Stimulated activated CD4-positive, alpha-beta T cell treated with anti-CD3 and anti-CD28 coated beads, TNF-alpha, amount 100 ng/mL, for 48 hours (primary cell): Measurements from ENCODE around the gene C1orf94.

ENCODE experiments used
- DNase-seq, 3 donors: peaks; one replicate each; pipeline ENCODE4 v3.0.0-alpha.2; 2020; ENCODE audit warnings: low read depth in 3 of 3

C1orf94 gene, protein sequence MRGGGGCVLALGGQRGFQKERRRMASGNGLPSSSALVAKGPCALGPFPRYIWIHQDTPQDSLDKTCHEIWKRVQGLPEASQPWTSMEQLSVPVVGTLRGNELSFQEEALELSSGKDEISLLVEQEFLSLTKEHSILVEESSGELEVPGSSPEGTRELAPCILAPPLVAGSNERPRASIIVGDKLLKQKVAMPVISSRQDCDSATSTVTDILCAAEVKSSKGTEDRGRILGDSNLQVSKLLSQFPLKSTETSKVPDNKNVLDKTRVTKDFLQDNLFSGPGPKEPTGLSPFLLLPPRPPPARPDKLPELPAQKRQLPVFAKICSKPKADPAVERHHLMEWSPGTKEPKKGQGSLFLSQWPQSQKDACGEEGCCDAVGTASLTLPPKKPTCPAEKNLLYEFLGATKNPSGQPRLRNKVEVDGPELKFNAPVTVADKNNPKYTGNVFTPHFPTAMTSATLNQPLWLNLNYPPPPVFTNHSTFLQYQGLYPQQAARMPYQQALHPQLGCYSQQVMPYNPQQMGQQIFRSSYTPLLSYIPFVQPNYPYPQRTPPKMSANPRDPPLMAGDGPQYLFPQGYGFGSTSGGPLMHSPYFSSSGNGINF

DNA sequence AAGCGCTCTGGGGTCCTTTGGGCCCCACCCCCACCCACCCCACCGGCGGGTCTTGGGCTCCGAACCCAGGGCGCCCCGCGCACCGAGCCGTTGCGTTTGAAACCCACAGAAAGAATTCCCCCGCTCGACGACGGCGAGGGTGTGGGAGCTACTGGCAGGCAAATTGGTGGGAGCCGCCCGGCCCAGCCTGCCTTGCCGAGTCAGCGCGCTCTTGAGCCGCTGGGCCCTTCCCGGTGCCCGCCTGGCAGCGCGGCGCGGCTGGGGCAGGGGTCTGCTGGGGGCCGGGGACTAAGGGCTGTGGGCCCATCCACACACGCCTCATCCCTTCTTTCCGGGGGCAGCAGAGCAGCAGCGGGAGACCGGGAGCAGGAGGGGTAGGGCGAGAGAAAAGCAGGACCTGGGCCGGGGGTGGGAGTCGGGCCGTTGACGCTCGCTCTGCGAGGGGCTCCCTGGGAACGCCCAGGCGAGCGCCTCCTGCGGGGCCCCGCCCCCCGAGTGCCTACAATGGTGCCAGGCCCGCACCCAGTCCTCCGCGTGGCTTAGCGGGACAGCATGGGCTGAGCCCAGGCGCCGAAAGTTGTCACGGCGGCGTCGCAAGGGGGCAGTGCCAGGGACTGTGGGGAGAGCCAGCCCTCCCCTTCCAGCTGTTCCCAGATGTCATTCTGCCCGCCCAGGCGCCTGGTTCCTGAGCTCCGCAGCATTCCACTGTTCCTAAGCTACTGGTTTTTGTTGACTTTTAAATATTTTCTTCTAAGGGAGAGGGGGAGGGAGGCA lies at the start of gene C1orf94:
Gene C1orf94, plus strand, starts transcription at position 78 of the 774 bp plus-strand sequence. CDS start 883 bp downstream, outside the sequence.
- DNase-seq: no peak

DNA sequence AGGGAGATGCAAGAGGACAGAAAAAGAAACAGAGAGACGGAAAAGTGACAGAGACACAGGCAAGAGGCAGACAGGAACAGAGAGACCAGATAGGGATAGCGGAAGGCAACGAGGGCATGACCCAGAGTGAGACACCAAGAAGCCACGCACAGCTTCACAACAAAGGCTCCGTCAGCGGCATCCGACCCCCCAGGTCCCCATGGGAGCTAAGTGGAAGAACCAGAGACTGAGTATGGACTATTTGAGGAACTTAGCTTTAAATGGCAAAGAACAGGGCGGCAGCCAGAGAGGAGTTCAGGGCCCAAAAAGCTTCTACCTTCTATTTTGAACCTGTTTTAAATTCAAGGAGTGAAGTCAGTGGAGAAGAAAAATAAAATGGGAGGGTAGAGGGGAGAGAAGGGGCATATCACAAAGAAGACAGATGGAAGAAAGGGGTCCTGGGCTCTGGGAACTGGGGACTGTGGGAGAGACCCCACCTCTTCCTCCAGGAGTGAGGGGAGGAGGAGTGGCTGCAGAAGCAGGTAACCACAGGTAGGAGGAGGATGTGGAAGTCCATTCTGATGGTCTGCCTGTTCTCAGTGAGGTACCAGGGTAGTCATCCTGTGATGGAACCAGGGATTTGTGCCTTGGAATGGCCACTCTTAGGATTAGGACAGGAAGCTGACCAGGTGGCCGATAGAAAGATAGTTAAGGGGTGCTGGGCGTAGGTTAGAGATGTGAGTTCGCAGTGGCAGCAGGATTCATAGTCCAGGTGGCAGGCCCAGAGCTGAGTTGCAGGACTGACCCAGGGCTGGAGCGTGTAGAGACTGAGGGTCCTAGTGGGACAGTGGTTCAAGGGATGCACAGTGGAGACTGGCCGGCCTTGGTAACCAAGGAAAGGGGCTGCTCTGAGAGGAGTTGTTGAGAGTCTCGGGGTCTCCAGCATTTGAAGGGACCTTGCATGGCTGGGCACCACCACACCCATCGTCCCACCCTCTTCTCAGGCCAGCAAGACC lies 49.4 kb upstream of the C1orf94 start:
- DNase-seq: no peak

DNA sequence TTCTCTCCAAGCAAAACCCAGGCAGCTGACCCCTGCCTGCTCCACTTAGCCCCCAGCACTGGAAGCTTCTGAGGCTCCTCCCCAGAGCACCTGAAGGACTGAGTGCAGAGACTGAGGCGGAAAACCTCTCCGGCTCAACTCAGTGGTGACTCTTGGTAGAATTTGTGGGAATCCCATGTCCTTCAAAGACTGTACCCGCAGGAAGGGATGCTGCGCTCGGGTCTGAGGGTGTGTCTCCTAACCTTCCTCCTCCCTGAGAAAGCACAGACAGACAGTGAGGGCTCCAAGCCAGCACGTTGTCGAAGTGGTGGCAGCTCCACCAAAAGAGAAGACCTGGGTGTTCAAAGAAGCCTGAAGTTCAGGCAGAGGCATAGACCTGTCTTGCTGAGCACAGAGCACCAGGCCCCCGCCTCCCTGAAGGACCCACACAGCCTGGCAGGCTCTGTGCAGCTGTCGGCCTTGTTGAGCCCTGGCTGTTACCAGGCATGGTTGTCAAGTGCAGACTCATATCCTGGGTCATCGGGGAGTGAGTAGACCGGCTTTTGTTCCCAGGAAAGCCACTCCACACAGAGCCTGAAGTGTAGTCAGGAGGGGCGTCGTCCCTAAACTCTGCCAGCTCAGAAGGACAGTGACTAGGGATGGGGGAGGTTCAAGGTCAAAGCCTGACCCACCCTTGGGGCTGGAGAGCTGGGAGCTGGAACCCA lies 48.4 kb upstream of the C1orf94 start:
- no peak for DNase-seq

- DNase-seq: no peak
These were observed 47.1 kb upstream of the C1orf94 start for GRCh38 chr1:34129630-34130029.

- no peak for DNase-seq
These were observed 46.4 kb upstream of the C1orf94 start for GRCh38 chr1:34130306-34130705.

DNA sequence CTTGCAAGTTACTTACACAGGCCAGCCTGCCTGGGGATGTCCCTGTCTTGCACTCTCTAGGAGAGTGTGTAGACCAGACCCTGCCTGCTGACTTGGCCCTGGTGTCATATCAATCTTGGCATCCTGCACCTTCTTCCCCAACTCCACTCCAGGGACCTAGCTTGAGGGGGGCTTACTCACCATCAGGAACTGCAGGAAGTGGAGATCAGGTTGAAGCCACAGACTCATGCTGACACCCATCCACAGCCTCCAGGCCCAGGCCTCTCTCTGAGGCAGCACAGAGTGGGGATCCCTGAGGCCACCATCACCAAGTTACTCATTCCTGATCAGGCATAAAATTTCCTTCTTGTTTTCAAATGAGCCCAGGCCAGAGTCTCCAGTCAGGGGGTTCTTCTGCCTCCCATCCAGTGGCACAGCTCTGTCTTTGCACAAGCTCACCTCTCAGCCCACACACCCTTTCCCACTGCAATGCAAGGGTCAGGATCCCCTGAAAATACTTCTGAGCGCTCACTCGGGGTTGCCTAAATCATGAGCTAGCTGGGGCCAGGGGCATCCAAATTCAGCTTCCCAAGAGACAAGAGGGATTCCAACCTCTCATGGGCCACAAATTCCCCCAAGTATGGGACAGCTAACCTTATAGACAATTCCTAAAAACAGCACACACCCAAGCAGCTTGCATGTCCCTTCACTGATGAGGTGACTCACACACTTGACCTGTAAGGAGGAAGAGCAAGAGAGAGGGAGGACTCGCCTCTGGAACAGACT lies 45.1 kb upstream of the C1orf94 start:
- no peak for DNase-seq

GRCh38 chr1:34132161-34132420 lies 44.6 kb upstream of the C1orf94 start:
- no peak for DNase-seq

- no peak for DNase-seq
These were observed 39.3 kb upstream of the C1orf94 start for GRCh38 chr1:34137411-34137810.

- DNase-seq: no peak
These were observed 36.6 kb upstream of the C1orf94 start for GRCh38 chr1:34140011-34140676.

- no peak for DNase-seq
These were observed 32.7 kb upstream of the C1orf94 start for GRCh38 chr1:34143975-34144374.

DNA sequence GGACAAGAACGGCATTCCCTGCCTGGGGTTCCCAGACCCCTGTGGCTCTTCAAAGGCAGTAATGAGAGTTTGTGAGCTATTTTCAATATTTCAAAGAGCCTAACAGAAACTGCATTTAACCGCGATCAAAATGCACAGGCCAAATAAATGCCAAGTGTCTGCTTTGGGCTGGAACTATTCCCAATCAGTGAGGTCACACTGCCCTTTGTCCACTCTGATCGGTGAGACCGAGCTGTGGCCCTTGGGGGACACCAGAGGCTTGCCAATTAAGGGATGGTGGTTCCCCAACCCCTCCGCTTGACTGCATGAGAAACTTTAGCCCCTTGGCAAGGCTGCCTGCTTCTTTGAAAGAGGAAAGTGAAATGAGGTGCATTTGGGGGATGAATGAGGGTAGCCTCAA lies 31.9 kb upstream of the C1orf94 start:
- no peak for DNase-seq

GRCh38 chr1:34147301-34147700 lies 29.4 kb upstream of the C1orf94 start:
- no peak for DNase-seq

GRCh38 chr1:34149501-34149900 lies 27.2 kb upstream of the C1orf94 start:
- DNase-seq: no peak

- DNase-seq: no peak
These were observed 23.5 kb upstream of the C1orf94 start for GRCh38 chr1:34153246-34153645.

DNA sequence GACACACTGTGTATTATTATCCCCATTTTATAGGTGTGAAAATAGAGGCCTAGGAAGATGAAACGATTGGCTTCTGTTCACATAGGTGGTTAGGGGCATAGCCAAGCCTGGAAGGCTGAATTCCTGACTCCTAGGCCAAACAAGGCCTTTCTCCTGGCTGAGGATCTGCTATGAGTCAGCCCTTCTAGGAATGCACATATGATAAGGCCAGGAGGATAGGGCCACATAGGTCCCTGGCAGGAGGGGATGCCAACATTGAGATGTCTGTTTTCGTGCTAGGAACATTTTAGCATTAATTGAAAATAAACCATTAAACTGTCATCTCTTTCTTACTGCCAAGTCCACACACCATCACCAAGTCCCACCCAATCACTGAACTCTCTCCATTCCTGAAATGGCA lies 20.8 kb upstream of the C1orf94 start:
- DNase-seq: no peak

- DNase-seq: no peak
These were observed 20.0 kb upstream of the C1orf94 start for GRCh38 chr1:34156739-34157138.

DNA sequence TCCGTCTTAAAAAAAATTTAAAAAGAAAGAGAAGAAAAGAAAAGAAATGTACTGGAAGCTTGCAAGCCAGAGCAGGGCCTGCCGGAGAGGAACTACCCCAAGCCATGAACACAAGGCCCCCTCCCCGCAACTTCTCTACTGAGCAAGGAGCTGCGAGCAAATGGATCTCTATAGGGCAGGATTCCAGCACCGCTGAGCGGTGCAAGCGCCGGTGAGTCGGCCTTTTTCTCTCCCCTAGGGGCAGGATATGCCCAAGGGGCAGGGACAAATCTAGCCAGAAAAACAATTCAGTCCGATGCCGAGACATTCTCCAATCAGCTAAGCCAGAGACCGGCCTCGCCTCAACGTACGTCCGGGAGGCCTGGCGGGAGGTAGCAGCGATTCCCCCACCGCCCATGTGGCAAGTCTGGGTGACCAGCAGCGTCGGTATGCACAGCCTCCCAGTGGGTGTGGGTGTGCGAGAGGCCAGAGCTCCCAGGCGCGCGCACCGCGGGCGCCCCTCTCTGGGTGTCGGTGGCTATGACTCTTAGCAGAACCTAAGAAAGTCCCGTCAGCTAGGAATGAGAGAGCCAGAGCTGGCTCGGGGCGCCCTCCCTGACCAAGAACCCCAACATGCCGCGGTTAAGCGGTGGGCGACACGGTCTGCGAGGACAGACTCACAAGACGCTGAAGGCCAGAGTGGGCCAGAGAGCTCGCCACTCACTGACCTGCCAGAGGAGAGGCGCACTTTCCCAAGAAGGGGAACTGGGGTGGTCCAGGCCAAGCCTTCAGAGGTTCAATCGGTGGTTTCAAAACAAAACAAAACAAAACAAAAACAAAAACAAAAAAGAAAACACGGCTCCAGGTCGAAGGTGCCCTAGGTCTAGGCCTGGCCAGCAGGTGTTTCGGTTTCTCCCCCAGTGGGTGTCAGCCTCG lies 13.6 kb upstream of the C1orf94 start:
- peak in 1 of 3 donors; percentile 13 for DNase-seq
